Colonic mucosa (tissue), 4 donors: ENCODE data around the gene C12orf43. TPM values are rescaled to one million over a fixed set of nuclear protein-coding genes. Genes with fewer than 3 reads are reported as not detected.

Source experiments
- DNase-seq: peaks from one replicate; pipeline ENCODE4 v3.0.0-alpha.2; 2020
- H3K27ac ChIP-seq: fragments of 200-600 bp; one replicate; pipeline ENCODE4 v1.8.0; 2021
- H3K27me3 ChIP-seq: fragments of 200-600 bp; one replicate; pipeline ENCODE4 v1.8.0; 2021
- H3K36me3 ChIP-seq: fragments of 200-600 bp; one replicate; pipeline ENCODE4 v1.8.0; 2021
- H3K4me1 ChIP-seq: fragments of 200-600 bp; one replicate; pipeline ENCODE4 v1.8.0; 2021; ENCODE audit warnings: mild to moderate bottlenecking
- H3K4me3 ChIP-seq: fragments of 200-600 bp; one replicate; pipeline ENCODE4 v1.8.0; 2021
- H3K9ac ChIP-seq, 2 donors: one replicate each; pipeline ENCODE4 v1.7.0; 2013; ENCODE audit warnings: control low read depth in 2 of 2, low read depth in 2 of 2, low read length in 2 of 2
- H3K9me3 ChIP-seq: fragments of 200-600 bp; one replicate; pipeline ENCODE4 v1.8.0; 2021
- CTCF ChIP-seq: fragments of 200-600 bp; IDR thresholded peaks from one replicate; pipeline ENCODE4 v1.8.0; 2022; ENCODE audit warnings: antibody characterized with exemption, mild to moderate bottlenecking
- intact Hi-C: fragments of 100-400 bp; cut with DNase I; formaldehyde crosslinking; loops from one replicate; pipeline ENCODE4 v1.14.1; 2022
- total RNA-seq, 2 donors: library from RNA; stranded (reverse); fragmentation: NEBNext Ultra II Directional in 1 of 2; extraction: Animal tissue kit (Norgen Biotek cat#: 25700) in 1 of 2; gene quantifications; one replicate each; pipeline ENCODE4 v1.2.1, GENCODE V29; 2021
- donor health status: healthy.
- donor health status: DM: no; HTN: no; CAD: no.
- donor health status: DM: no; HTN: no; CAD: no.

Gene C12orf43
- total RNA-seq, 2 donors from 2014 or later: 10.6 to 18.3 TPM

GRCh38 chr12:121061831-121062230, 45.5 kb upstream of the C12orf43 start:
- no peak for DNase-seq
- H3K4me1 ChIP-seq: no peaks in the 10 kb centered on the region
- H3K27ac ChIP-seq: no peak overlapping the region
- H3K4me3 ChIP-seq: no peak overlapping the region
- no peaks in the 10 kb centered on the region for H3K9me3 ChIP-seq
- no peak for TF ChIP-seq CTCF
- H3K36me3 ChIP-seq: no peaks in the 10 kb centered on the region
- intact Hi-C loops: no loop called here
- no peak overlapping the region for H3K9ac ChIP-seq
- H3K27me3 ChIP-seq: no peaks in the 10 kb centered on the region

GRCh38 chr12:121060149-121061001, 44.1 kb upstream of the C12orf43 start:
- Histone ChIP-seq H3K27me3 (no peaks in the 10 kb centered on the region), H3K4me1 (no peaks in the 10 kb centered on the region), H3K9me3 (no peaks in the 10 kb centered on the region), H3K9ac (peak overlapping the region; percentile 46 to 78), H3K4me3 (peak overlapping the region; percentile 16), H3K36me3 (no peaks in the 10 kb centered on the region), H3K27ac (peak overlapping the region; percentile 65)
- DNase-seq: peak; percentile 29
- peak; percentile 45 for TF ChIP-seq CTCF
- intact Hi-C loops: no loop called here

GRCh38 chr12:121059031-121059898, 43.0 kb upstream of the C12orf43 start:
- Histone ChIP-seq H3K9me3 (no peaks in the 10 kb centered on the region), H3K9ac (no peak overlapping the region), H3K36me3 (no peaks in the 10 kb centered on the region), H3K27ac (peak overlapping the region; percentile 65), H3K27me3 (no peaks in the 10 kb centered on the region), H3K4me3 (no peak overlapping the region), H3K4me1 (no peaks in the 10 kb centered on the region)
- TF ChIP-seq CTCF: no peak
- DNase-seq: peak; percentile 15
- intact Hi-C loops: no loop called here

GRCh38 chr12:121057794-121058193, 41.5 kb upstream of the C12orf43 start:
- Histone ChIP-seq H3K4me1 (no peaks in the 10 kb centered on the region), H3K27ac (no peak overlapping the region), H3K9ac (no peak overlapping the region), H3K4me3 (no peak overlapping the region), H3K27me3 (no peaks in the 10 kb centered on the region), H3K36me3 (no peaks in the 10 kb centered on the region), H3K9me3 (no peaks in the 10 kb centered on the region)
- DNase-seq: peak; percentile 1
- intact Hi-C loops: no loop called here
- TF ChIP-seq CTCF: no peak

DNA sequence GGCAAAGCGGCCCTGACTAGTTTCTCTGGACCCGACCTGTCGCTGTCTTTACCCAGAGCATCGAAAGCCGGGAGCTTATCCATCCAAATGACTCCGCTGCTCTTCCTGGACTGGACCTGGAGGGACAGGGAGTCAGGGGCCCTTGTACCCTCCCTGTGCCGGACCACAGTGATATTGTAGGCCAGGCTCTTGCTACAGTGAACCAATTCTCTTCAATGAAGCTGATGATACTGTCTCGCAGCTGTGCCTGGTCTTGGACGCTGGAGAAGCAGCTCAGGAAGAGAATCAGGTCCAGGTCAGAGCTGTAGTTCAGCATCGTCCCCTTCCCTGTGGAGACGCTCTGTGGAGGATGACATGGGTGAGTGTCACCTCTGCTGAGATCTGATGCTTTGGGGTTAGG, 37.4 kb upstream of the C12orf43 start:
- Histone ChIP-seq H3K36me3 (no peaks in the 10 kb centered on the region), H3K4me3 (no peak overlapping the region), H3K9ac (no peak overlapping the region), H3K9me3 (no peaks in the 10 kb centered on the region), H3K4me1 (no peaks in the 10 kb centered on the region), H3K27me3 (no peaks in the 10 kb centered on the region), H3K27ac (no peak overlapping the region)
- no peak for TF ChIP-seq CTCF
- no peak for DNase-seq
- intact Hi-C loops: no loop called here
